K562 (cell line): ENCODE results near the gene MCAT. TPM values are rescaled to one million over a fixed set of nuclear protein-coding genes. Genes with fewer than 3 reads are reported as not detected.

Experiments used
- FOXO4 ChIP-seq: fragments of 450-650 bp; formaldehyde crosslinking; IDR thresholded peaks from 2 replicates; pipeline ENCODE4 v1.4.0; 2020; ENCODE audit warnings: mild to moderate bottlenecking, moderate library complexity
- HOMEZ ChIP-seq: fragments of 250-450 bp; sonication (Bioruptor Pico); IDR thresholded peaks from 2 replicates; pipeline ENCODE4 v1.4.0; 2020; ENCODE audit warnings: mild to moderate bottlenecking, moderate library complexity
- KLF13 ChIP-seq: fragments of 450-650 bp; IDR thresholded peaks from 2 replicates; pipeline ENCODE4 v1.6.1; 2016; ENCODE audit warnings: missing genetic modification characterization, low read depth, mild to moderate bottlenecking, missing compliant biosample characterization, moderate library complexity, borderline replicate concordance
- LEF1 ChIP-seq: fragments of 450-650 bp; IDR thresholded peaks from 2 replicates; pipeline ENCODE4 v1.6.1; 2016; ENCODE audit warnings: mild to moderate bottlenecking
- MEIS2 ChIP-seq: fragments of 450-650 bp; IDR thresholded peaks from 2 replicates; pipeline ENCODE4 v1.6.1; 2014; ENCODE audit warnings: mild to moderate bottlenecking; ENCODE audit not compliant: partially characterized antibody
- MLLT1 ChIP-seq, 2 experiments: fragments of 450-650 bp; IDR thresholded peaks; 2 replicates each; pipeline ENCODE4 v1.6.1; 2016
- PBX2 ChIP-seq, 2 experiments: IDR thresholded peaks in 1 of 2; conservative IDR thresholded peaks in 1 of 2; 2 replicates each; pipeline ENCODE4 v1.6.1; 2016; ENCODE audit warnings: low read depth in 2 of 2, mild to moderate bottlenecking in 1 of 2, missing compliant biosample characterization in 1 of 2, missing genetic modification characterization in 1 of 2, moderate library complexity in 1 of 2
- PKNOX1 ChIP-seq: fragments of 450-650 bp; IDR thresholded peaks from 2 replicates; pipeline ENCODE4 v1.6.1; 2016
- RNF219 ChIP-seq: fragments of 250-450 bp; sonication (Bioruptor Pico); IDR thresholded peaks from 2 replicates; pipeline ENCODE4 v1.5.0; 2022; ENCODE audit warnings: mild to moderate bottlenecking
- STAT5A ChIP-seq: IDR thresholded peaks from 2 replicates; pipeline ENCODE4 v1.6.1; 2012; ENCODE audit warnings: low read length, inconsistent platforms, borderline replicate concordance
- ZBTB5 ChIP-seq: fragments of 450-650 bp; IDR thresholded peaks from 2 replicates; pipeline ENCODE4 v1.6.1; 2017; ENCODE audit warnings: antibody characterized with exemption
- ZNF121 ChIP-seq: sonication (generic); formaldehyde crosslinking; conservative IDR thresholded peaks from 2 replicates; pipeline ENCODE4 v1.8.0; 2022; ENCODE audit warnings: missing genetic modification reagents
- ZNF253 ChIP-seq: fragments of 250-450 bp; sonication (Bioruptor Pico); conservative IDR thresholded peaks from 2 replicates; pipeline ENCODE4 v1.6.1; 2021; ENCODE audit warnings: mild to moderate bottlenecking
- ZNF311 ChIP-seq: fragments of 250-450 bp; sonication (Bioruptor Pico); IDR thresholded peaks from 2 replicates; pipeline ENCODE4 v1.4.0; 2020; ENCODE audit warnings: mild to moderate bottlenecking, moderate library complexity
- ZNF764 ChIP-seq: fragments of 250-450 bp; sonication (Bioruptor Pico); IDR thresholded peaks from 2 replicates; pipeline ENCODE4 v1.4.0; 2020; ENCODE audit warnings: low read depth, mild to moderate bottlenecking, moderate library complexity
- polyA plus RNA-seq, 8 experiments: library from polyadenylated mRNA; depleted of rRNA in 4 of 8; stranded (reverse) in 5 of 8; unstranded in 3 of 8; fragments of >200 nt; fragmentation: Nextera tagmentation in 2 of 8; fragmentation: Illumina TruSeq in 1 of 8; extraction: Ambion mirVana in 2 of 8; extraction: Trizol in 1 of 8; gene quantifications; 2 replicates each; pipeline versions ENCODE4 v1.2.1 to v1.2.3, GENCODE V29; 2011 to 2014; ENCODE audit warnings: inconsistent platforms in 1 of 8, missing spikeins in 1 of 8
- total RNA-seq, 7 experiments: library from RNA; depleted of rRNA in 6 of 7; stranded (reverse); fragments of >200 nt in 6 of 7; fragmentation: Illumina TruSeq in 2 of 7; extraction: Trizol in 2 of 7; gene quantifications; 2 replicates each; pipeline versions ENCODE4 v1.2.1 to v1.2.3, GENCODE V29; 2011 to 2021; ENCODE audit warnings: low replicate concordance in 1 of 7

The MCAT gene
- total and polyA plus RNA-seq, 9 of the 15 experiments (the other 6 are each of a cell fraction or from before 2014, with no cell fraction given): 3.3 to 27.8 (median 13.9) TPM

GRCh38 chr22:43100225-43100624 lies 43.0 kb downstream of the MCAT start (continued):
- TF ChIP-seq RNF219 (CRISPR knock-in tag) (no peak), PKNOX1 (peak; percentile 85), ZNF121 (CRISPR knock-in tag) (no peak), ZBTB5 (no peak), LEF1 (no peak), HOMEZ (CRISPR knock-in tag) (no peak), MLLT1 (IDR thresholded peaks at IDR 0.05) (no peak), MEIS2 (peak; percentile 84), KLF13 (tag) (no peak), PBX2 (CRISPR knock-in tag; IDR thresholded peaks at IDR 0.05; ENCODE audit: low read depth) (no peak), PBX2 (tag; conservative IDR thresholded peaks at IDR 0.05; ENCODE audit: low read depth) (peak; percentile 77), ZNF311 (CRISPR knock-in tag) (no peak), STAT5A (no peak), ZNF253 (no peak), FOXO4 (CRISPR knock-in tag) (no peak), ZNF764 (CRISPR knock-in tag) (no peak)
